HG02870 (cell line): ENCODE data around the gene XPA.
"Not testable (repeated sequence)": the region's sequence is repeated elsewhere in the genome, so short reads cannot be mapped to it uniquely, and the experiment has no call there.

Source experiments
- ATAC-seq: cut with Tn5 transposase; IDR thresholded peaks from one replicate; pipeline ENCODE4 v1.9.1; 2021; ENCODE audit warnings: mild to moderate bottlenecking, moderate library complexity; ENCODE audit not compliant: unreplicated experiment

XPA gene

GRCh38 chr9:97704345-97704677 lies 7.2 kb upstream of the XPA start:
- no peak for ATAC-seq

GRCh38 chr9:97703437-97704344 lies 6.6 kb upstream of the XPA start:
- ATAC-seq: no peak

- ATAC-seq: not testable (repeated sequence)
Measured at GRCh38 chr9:97699824-97700223, 2.7 kb upstream of the XPA start.

GRCh38 chr9:97699281-97699680 lies 2.1 kb upstream of the XPA start:
- ATAC-seq: not testable (repeated sequence)

GRCh38 chr9:97698865-97699264 lies 1.7 kb upstream of the XPA start:
- no peak for ATAC-seq

GRCh38 chr9:97697837-97698236 lies 697 bp upstream of the XPA start:
- ATAC-seq: no peak

GRCh38 chr9:97695995-97696802 lies 941 bp downstream of the XPA start:
- no peak for ATAC-seq

GRCh38 chr9:97695390-97695789 lies 1.8 kb downstream of the XPA start:
- ATAC-seq: no peak

GRCh38 chr9:97694769-97695168 lies 2.4 kb downstream of the XPA start:
- no peak for ATAC-seq

GRCh38 chr9:97689401-97690180 lies 7.5 kb downstream of the XPA start:
- no peak for ATAC-seq

- ATAC-seq: no peak
Measured at GRCh38 chr9:97688654-97689053, 8.5 kb downstream of the XPA start.

- ATAC-seq: no peak
Measured at GRCh38 chr9:97682242-97682641, 14.9 kb downstream of the XPA start.

- ATAC-seq: no peak
Measured at GRCh38 chr9:97675655-97676054, 21.5 kb downstream of the XPA start.

GRCh38 chr9:97673922-97674321 lies 23.2 kb downstream of the XPA start:
- ATAC-seq: no peak

- no peak for ATAC-seq
Measured at GRCh38 chr9:97672403-97672802, 24.7 kb downstream of the XPA start.

- ATAC-seq: no peak
Measured at GRCh38 chr9:97670586-97670985, 26.6 kb downstream of the XPA start.

GRCh38 chr9:97668485-97668884 lies 28.7 kb downstream of the XPA start:
- ATAC-seq: no peak

- no peak for ATAC-seq
Measured at GRCh38 chr9:97666907-97667686, 30.0 kb downstream of the XPA start.

GRCh38 chr9:97665742-97666141 lies 31.4 kb downstream of the XPA start:
- no peak for ATAC-seq

- ATAC-seq: no peak
Measured at GRCh38 chr9:97660847-97661246, 36.3 kb downstream of the XPA start.

GRCh38 chr9:97660340-97660739 lies 36.8 kb downstream of the XPA start:
- ATAC-seq: no peak
